GM18502 (cell line): ENCODE data around the gene SLC2A8.

Source experiments
- ATAC-seq: cut with Tn5 transposase; IDR thresholded peaks from one replicate; pipeline ENCODE4 v1.9.1; 2021; ENCODE audit warnings: mild to moderate bottlenecking; ENCODE audit not compliant: unreplicated experiment, poor library complexity

Gene SLC2A8

DNA sequence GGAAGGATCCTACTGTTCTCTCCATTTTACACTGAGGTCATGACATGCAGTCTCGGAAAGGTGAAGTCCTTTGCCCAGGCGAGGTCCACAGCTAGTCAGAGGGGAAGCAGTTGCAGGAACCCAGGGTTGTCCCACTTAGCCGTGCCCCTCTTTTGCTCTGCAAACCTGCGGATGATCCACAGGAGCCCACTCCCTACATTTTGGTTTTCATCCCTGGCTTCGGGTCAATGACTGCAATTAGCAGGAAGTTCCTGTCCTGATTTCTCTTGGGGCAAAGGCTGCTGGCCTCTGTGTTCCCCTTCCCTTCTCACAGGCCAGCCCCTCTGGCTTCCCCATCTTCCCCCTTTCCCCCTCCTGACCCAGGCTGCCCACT lies 1.3 kb downstream of the SLC2A8 start:
- ATAC-seq = no peak

DNA sequence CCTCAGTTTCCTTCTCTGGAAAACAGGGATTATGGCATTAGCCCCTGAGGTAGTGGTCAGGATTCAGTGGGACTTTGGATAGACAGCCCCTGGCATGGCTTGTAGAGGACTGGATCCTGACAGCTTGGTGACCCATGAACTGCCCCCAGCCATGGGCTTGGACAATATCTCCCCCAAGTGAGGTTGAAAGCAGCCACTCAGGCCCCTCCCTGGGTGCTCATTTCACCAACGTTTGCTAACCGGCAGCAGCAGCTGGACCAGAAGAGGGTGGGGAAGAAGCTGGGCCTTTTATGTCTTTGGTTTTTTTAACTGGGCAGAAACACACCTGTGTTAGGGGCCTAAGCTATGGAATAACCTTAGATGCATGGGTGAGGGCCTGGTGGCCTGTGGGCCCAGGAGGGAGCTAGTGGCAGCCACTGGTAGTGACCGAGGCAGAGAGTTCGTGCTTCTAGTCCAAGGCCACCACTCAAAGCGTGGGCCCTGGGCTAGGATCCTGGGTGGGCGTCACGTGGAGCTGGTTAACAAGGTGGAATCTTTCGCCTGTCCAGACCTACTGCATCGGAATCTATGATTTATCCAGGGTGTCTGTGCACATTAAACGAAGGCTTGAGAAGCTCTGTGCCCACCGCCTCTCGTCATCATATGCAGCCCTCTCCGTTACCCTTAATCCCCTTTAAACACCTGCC lies 1.9 kb downstream of the SLC2A8 start:
- ATAC-seq = no peak

DNA sequence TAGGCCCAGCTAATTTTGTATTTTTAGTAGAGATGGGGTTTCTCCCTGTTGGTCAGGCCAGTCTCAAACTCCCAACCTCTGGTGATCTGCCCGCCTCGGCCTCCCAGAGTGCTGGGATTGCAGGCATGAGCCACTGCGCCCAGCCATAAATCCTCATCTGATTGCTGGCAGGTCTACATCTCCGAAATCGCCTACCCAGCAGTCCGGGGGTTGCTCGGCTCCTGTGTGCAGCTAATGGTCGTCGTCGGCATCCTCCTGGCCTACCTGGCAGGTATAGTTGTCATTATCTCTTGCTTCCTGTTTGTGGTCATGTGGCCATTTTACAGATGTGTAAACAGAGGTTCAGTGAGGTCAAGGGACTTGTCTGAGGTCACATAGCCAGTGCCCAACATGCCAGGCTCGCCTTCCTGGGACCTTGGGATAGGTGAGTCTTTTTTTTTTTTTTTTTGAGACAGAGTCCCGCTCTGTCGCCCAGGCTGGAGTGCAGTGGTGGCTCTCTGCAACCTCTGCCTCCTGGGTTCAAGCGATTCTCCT lies 2.8 kb downstream of the SLC2A8 start:
- no peak for ATAC-seq

DNA sequence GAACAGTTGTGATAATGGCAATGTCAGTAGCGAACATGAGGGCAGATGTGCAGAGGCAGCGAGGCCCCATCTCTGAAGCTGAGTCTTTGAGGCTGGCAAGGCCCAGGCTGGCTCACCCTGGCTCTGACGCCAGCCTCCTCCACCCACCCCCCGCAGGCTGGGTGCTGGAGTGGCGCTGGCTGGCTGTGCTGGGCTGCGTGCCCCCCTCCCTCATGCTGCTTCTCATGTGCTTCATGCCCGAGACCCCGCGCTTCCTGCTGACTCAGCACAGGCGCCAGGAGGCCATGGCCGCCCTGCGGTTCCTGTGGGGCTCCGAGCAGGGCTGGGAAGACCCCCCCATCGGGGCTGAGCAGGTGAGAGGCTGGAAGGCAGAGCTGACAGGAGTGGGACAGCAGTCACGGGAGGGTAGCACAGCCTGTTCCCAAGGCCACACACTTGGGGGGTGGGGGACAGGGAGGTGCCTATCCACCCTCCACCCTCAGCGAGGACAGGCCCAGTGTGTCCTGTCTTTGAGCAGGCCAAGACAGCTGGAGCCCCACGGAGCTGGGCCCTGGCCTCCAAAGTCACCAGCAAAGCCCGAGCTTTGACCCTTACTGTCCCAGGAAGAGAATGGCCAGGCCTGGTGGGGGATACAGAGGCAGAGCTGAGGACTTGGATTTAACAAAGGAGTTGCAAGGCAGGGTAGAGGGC lies 5.6 kb downstream of the SLC2A8 start:
- no peak for ATAC-seq

DNA sequence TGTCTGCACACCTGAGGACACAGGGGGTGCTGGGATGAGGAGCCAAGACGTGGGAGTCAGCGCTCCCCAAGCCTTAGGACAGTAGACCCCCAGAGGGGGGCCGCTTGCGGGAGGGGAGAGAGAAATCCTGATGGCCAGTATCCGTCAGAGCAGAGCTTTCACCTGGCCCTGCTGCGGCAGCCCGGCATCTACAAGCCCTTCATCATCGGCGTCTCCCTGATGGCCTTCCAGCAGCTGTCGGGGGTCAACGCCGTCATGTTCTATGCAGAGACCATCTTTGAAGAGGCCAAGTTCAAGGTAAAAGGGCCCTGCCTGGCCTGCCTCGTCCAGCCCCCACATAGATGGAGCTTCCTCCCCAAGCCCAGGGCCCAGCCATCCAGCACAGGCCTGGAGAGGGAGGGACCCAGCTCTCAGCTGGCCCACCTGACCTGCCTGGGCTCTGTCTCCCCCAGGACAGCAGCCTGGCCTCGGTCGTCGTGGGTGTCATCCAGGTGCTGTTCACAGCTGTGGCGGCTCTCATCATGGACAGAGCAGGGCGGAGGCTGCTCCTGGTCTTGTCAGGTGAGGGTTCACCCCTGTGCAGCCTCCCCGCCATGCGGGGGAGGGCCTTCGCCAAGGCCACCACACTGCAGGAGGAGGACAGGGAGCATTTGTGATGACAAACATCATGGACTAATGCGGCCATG lies 6.7 kb downstream of the SLC2A8 start:
- ATAC-seq = no peak

DNA sequence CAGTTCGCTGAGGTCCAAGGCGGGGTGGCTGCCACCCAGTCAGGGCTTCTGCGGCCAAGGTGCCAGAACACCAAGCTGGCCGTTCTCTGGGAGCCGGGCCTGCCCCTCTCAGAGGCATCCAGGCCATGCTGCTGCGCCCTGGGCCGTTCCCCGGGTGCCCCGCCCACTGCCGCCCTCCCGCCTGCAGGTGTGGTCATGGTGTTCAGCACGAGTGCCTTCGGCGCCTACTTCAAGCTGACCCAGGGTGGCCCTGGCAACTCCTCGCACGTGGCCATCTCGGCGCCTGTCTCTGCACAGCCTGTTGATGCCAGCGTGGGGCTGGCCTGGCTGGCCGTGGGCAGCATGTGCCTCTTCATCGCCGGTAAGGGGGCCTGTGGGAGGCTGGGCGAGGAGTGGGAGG lies 7.7 kb downstream of the SLC2A8 start:
- ATAC-seq = no peak

DNA sequence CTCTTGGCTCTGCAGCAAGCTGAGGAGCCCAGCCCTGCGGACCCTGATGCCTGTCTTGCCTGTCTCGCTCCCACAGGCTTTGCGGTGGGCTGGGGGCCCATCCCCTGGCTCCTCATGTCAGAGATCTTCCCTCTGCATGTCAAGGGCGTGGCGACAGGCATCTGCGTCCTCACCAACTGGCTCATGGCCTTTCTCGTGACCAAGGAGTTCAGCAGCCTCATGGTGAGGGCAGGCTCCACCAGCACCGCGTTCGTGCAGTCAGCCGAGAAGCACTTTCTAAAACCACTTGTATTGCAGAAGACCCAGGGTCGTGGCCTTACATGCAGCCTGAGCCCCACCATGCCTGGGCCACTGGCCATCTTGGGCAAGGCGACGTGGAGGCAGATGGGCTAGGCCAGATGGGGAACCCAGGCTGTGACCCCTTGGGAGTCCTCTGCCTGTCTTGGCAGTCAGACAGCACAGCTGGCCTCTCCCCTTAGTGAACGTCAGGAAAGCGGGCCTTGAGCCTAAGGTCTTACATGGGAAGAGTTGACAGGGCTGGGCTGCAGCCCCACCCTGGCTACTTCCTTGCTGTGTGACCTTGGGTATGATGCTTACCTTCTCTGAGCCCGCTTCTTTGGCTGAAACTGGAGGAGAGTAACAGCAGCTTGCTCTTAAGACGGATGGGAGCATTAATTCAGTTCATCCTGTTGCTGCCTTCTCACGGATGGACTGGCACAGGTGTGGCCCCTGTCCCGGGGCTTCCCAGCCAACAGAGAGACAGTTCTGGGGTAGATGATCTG lies 8.6 kb downstream of the SLC2A8 start:
- no peak for ATAC-seq

DNA sequence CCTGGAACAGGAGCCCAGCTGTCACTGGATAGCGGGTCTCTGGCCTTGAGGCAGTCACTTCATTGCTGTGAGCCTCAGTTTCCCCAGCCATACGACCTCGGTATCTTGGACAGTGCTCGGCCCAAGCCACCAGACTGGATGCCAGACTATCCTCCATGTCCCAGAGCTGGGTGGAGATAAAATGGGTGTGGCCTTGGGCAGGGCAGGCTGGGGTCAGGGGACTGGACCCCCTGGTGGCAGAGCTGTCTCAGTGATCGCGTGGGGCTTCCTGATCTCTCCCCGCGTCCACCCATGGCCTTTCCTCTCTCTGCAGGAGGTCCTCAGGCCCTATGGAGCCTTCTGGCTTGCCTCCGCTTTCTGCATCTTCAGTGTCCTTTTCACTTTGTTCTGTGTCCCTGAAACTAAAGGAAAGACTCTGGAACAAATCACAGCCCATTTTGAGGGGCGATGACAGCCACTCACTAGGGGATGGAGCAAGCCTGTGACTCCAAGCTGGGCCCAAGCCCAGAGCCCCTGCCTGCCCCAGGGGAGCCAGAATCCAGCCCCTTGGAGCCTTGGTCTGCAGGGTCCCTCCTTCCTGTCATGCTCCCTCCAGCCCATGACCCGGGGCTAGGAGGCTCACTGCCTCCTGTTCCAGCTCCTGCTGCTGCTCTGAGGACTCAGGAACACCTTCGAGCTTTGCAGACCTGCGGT lies 10.0 kb downstream of the SLC2A8 start:
- no peak for ATAC-seq

DNA sequence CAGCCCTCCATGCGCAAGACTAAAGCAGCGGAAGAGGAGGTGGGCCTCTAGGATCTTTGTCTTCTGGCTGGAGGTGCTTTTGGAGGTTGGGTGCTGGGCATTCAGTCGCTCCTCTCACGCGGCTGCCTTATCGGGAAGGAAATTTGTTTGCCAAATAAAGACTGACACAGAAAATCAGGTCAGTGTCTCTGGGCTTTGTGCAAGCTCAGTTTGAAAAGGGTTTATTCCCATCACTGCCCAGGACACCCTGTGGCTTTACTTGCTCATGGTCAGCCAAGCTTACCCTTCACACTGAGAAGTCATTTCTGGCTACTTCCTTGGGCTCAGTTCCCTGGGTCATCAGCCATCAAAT lies 10.5 kb downstream of the SLC2A8 start:
- no peak for ATAC-seq

DNA sequence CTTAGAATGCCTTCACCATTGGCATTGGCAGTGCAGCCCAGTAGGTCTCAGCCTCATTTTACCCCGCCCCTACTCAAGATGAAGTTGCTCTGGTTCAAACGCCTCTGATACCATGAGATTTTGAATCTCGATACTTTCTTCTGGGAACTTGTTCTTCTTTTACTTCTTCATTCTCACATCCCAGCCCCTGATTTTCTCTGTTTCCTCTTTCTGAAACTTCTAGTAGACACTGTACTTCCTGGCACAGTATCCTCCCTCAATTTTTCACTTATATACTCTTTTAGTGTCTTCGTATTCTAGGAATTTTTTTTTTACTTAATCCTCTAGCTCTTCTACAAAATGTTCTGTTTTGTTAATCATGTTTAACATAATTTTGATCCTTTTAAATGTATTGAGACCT lies 14.2 kb downstream of the SLC2A8 start:
- ATAC-seq = no peak

DNA sequence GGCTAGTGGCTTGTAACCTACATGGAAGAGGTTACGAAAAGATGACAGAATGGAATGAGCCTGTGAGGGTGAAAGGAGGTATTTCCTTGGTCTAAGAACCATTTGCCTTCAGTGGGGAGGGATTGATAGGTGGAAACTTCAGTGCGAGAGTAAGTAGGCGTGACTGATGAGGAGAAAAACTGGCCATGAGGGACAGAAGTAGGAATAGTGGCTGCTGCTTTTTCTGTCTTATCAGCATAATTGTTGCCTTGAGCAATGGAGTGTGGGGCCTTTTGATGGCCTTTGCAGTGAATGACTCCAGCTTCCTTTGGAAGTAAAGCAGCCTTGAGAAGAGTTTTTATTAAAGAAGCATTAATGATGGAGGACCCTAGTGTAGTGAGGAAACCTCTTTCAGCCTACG lies 18.2 kb downstream of the SLC2A8 start:
- no peak for ATAC-seq

DNA sequence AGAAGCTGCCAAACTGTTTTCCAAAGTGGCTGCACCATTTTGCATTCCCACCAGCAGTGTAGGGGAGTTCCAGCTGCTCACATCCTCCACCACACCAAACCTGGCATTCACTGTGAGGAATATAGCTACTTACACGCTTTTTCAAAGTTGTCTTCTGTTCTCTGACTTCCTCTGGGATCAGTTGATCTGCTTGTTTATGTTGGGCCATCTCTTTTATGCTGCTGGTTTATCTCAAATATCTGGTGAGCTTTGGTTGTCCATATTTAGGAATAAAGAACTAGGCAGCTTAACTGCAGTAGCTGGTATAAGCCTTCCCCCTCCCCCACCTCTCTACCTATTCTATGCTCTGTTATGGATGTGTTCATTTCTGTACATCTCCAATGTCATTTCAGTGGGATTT lies 18.7 kb downstream of the SLC2A8 start:
- ATAC-seq = no peak

DNA sequence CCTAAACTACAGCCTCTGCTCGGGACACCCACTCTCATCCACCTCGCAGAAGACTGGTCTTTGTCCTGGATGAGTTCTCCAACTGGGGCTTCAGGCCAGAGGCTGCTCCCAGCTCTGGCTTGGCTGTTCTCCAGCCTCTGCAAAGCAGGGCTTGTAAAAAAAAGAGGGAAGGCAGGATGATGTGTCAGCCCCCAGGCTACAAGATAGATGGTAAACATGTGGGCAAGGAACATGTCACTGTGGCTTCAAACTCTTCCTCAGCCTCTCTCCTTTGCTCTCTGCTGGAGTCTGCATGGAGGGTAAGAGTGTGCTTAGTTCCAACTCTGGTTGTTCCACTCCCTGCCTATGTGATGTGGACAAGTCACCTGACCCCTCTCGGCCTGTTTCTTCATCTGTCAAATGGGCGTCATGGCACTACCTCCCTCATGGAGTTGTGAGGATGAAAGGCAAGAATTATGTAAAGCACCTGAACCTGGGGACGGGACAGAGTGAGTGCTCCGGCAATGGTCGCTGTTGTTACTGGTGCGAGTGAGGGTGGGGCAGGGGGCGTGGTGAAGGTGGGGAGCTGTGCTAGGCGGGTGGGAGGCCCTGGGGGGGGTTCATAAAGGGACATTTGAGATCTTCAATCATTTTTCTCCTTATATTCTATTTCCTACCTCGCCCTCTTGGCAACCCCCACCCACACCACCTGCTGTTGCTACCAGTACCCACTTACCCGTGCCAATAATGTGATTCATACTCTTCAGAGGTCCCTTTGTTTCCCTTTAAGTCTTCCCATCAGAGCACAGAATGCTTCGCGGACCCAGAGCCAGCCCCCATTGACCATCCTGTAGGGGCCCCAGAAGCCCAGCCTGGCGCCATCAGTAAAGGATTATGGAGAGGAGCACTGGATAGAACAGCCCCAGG lies 20.4 kb downstream of the SLC2A8 start:
- no peak for ATAC-seq

DNA sequence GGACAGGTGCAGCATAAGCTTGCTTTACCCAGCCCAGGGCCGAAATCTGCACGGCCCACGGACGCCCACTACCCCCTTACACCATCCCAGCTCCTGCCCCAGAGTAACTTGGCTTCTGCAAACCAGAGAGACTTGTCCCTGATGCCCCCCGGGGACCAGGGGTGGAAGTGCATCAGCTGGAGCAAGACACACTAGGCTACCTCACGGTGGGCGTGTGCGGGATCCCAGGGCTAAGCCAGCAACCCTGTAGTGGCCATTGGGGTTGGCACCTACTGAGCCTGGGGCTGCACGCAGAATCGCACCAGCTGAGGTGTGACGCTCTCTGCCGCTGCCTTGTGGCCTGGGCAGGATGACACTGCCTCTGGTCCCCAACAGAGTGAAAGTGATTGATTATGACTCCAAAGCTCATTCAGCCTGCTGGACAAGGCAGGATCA lies 21.1 kb downstream of the SLC2A8 start:
- no peak for ATAC-seq

DNA sequence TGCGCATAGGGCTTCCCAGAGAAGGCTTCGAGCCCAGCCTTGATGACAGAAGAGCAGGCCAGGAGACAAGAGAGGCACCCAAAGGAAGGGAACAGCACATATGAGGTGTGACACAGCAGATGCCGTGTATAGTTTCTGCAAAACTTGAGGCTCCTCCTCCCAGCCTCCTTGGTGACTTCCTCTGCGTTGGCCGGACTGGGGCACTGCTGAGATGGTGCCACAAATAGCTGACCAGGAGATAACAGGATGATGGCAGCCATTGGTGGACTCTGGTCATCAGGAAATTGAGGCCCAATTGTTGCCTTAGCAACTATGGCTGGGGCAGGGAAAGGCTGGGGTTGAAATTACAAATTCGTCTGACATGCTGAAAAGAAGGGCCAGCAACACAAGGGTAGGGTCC lies 22.4 kb downstream of the SLC2A8 start:
- no peak for ATAC-seq

DNA sequence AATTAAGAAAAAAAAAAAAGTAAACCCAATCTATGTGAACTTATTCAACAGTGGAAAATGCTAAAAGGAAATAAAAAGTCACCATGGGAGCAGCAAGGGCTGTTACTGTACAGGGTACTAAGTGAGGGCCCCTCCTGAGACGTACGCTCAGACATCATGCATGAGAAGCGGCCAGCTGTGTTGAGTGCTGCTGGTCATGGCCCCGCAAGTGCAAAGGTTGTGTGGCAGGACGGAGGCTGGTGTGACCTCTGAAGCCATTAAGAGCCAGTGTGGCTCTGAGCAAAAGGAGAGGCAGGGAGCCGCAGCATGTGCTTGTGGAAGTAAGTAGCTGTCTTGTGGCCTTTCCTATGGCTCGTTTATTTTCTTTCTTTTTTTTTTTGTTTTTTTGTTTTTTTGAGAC lies 24.1 kb downstream of the SLC2A8 start:
- ATAC-seq = no peak

DNA sequence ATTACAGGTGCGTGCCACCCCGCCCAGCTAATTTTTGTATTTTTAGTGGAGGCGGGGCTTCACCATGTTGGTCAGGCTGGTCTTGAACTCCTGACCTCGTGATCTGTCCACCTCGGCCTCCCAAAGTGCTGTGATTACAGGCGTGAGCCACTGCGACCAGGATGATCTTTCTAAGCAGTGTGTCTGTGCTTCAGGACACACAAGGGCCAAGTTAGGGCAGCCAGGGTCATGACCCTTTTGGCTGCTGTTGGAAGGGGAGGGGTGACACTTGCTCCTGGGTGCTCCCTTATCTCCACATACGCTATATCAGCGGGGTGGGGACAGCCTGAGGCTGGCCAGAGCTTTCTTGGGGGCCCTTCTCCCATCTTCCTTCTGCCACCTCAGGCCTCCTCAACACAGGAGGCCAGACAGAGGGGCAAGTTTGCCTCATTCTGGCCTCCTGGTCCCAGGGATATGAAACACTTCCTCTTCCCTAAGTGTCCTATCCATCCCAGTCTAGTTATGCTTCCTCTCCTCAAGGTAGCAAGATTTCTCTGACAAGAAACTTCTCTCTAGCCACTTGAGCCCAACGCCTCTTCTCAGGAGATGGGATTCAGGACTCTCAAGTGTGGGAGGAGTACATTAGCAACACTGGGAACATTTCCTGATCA lies 25.3 kb downstream of the SLC2A8 start:
- ATAC-seq = no peak

DNA sequence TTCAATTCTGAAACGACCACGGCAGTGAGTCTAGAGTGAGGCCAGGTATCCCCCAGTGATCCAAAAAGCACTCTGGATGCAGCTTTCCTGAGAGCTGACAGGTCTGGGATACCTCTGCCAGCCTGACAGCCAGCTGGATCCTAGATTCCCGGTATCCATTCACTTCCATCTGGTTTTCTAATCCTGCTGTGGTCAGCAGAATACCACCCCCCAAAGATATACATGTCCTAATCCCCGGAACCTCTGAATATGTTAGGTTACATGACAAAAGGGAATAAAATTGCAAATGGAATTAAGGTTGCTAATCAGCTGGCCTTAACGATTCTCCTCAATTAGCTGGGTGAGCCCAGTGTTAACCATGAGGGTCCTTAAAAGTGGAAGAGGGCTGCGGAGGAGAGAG lies 25.8 kb downstream of the SLC2A8 start:
- no peak for ATAC-seq

DNA sequence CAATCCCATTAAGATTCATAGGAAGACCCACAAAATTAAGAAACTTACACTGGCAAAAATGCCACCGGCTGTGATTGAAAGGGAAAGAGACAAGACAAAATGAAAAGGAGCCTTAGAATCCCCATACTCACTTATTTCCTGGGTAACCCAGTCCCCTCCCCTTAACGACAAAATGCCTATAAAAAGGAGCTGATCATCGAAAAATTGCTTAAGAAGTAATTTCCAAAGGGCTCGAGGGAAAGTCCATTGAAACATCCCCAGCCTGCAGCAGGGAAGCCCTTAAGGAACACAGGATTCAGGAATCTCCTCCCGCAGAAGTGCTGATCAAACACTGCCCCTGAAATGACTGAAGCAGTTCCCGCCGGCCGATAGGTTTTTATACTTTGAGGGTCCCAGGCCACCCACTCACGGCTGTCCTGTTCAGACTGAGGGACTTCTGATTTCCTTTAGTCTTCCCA lies 26.5 kb downstream of the SLC2A8 start:
- no peak for ATAC-seq
